RWPE1 (cell line): Measurements from ENCODE around the gene CRMP1.

Source experiments
- CTCF ChIA-PET: fragments of 350-600 bp; sonication (Branson Sonifier 250); formaldehyde crosslinking; extraction: SDS; loops from one replicate; lab custom pipeline; 2021; lab: Yijun Ruan, JAX
- POLR2A ChIA-PET: fragments of 400-600 bp; formaldehyde crosslinking; extraction: SDS; loops from one replicate; lab custom pipeline; 2020; ENCODE audit warnings: antibody characterized with exemption; ENCODE audit not compliant: low non-redundant PET; lab: Yijun Ruan, JAX
- DNase-seq: peaks from one replicate; pipeline ENCODE4 v3.0.0; 2012; ENCODE audit warnings: low spot score
- H3K27ac ChIP-seq: fragments of 450-650 bp; 2 replicates; pipeline ENCODE4 v1.5.1; 2017
- TF ChIP-seq, protein P1 (sequence below): fragments of 450-650 bp; conservative IDR thresholded peaks from 2 replicates; pipeline ENCODE4 v1.5.1; 2017; ENCODE audit warnings: low read depth, mild to moderate bottlenecking

CRMP1 gene

GRCh38 chr4:5916229-5916628 lies 23.3 kb upstream of the CRMP1 start:
- ChIA-PET CTCF (interaction anchor here (0.8 kb wide), 1 partner anchor 17 kb away, joined by 3 read pairs; no protein-coding TSS in a partner anchor), POLR2A (no interaction called here)
- no peak for DNase-seq
- TF ChIP-seq, protein P1, sequence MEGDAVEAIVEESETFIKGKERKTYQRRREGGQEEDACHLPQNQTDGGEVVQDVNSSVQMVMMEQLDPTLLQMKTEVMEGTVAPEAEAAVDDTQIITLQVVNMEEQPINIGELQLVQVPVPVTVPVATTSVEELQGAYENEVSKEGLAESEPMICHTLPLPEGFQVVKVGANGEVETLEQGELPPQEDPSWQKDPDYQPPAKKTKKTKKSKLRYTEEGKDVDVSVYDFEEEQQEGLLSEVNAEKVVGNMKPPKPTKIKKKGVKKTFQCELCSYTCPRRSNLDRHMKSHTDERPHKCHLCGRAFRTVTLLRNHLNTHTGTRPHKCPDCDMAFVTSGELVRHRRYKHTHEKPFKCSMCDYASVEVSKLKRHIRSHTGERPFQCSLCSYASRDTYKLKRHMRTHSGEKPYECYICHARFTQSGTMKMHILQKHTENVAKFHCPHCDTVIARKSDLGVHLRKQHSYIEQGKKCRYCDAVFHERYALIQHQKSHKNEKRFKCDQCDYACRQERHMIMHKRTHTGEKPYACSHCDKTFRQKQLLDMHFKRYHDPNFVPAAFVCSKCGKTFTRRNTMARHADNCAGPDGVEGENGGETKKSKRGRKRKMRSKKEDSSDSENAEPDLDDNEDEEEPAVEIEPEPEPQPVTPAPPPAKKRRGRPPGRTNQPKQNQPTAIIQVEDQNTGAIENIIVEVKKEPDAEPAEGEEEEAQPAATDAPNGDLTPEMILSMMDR: no peak
- H3K27ac ChIP-seq: no peak overlapping the region

DNA sequence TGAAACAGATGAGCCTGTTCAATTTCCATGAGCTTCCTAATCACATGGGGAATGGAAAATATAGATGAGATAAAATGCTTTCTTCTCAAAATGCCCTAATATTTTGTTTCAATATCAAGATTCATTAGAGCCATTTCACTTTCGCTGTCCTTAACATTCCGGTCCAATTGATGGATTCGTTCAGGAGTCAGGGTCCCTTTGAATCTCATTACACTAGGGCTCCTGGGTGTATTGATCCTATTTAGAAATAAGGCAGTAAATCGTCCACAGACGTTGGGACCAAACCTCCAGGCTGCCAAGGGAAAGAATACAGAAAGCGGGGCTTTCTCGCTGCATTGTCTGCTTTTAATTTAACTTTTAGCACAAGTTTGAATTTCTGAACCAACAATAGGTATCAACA lies 20.6 kb upstream of the CRMP1 start:
- no peak for DNase-seq
- TF ChIP-seq, protein P1: no peak
- POLR2A ChIA-PET: no interaction called here
- CTCF ChIA-PET: no interaction called here
- H3K27ac ChIP-seq: no peak overlapping the region

DNA sequence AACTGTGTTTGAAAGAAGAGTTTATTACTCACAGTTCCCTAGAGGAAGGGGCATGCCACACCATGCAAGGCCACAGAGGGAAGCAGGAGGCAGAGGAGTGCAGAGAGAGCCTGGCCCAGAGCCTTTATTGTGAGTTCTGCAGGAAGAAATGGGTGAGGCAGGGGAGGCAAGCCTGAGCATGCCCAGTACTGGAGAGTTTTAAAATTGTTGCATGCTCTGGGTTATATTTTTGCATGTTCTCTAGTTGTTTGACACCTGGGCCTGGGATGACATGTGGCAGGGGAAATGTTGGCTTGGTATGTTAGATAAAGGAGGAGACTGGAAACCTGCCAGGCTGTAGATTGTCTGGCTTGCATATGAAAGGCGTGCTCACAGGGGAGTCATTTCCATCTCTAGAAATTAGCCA lies 19.7 kb upstream of the CRMP1 start:
- CTCF ChIA-PET: interaction anchor here (0.7 kb wide), 1 partner anchor 16 kb away, joined by 3 read pairs; no protein-coding TSS in a partner anchor
- POLR2A ChIA-PET: no interaction called here
- DNase-seq: no peak
- H3K27ac ChIP-seq: no peak overlapping the region
- TF ChIP-seq, protein P1: no peak

- ChIA-PET CTCF (no interaction called here), POLR2A (no interaction called here)
- no peak overlapping the region for H3K27ac ChIP-seq
- TF ChIP-seq, protein P1: no peak
- no peak for DNase-seq
Measured at GRCh38 chr4:5908876-5909427, 16.1 kb upstream of the CRMP1 start.

DNA sequence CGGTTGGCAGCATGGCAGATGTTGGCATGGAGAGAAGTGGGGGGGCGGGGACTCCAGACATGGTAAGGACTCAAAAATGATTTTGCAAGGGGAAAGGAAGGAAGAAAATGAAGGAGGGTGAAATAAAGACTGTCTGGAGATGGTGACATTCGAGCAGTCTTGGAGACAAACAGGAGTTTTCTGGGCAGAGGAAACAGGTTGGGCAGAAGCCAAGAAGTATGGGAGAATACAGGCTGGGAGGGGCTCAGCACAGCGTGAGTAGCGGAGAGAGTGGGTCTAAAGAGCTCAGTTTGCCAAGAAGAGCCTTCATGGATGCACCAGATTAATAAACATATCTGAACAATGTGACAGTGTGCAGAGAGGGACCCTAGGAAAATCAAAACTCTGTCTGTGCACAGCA lies 13.3 kb upstream of the CRMP1 start:
- DNase-seq: no peak
- TF ChIP-seq, protein P1: no peak
- ChIA-PET POLR2A (no interaction called here), CTCF (no interaction called here)
- no peak overlapping the region for H3K27ac ChIP-seq

DNA sequence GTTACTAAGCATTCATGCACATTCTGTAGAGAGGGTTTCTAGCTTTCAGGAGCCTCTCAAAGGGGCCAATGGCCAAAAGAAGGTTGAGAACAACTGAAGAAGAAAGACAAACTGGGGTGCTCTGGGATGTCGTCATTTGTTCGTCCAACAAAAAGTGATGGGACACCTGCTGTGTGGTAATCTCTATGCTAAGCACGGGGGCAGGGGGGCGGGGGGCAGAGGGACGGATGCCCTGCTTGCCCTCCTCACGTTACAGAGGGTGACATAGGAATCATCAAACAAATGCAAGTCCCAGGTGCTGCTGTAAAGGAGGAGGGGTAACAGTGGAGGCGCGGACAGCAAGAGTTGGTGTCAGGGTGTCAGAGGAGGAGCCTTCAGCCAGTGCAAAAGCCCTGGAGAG lies 12.8 kb upstream of the CRMP1 start:
- POLR2A ChIA-PET: no interaction called here
- CTCF ChIA-PET: no interaction called here
- TF ChIP-seq, protein P1: no peak
- no peak overlapping the region for H3K27ac ChIP-seq
- no peak for DNase-seq

DNA sequence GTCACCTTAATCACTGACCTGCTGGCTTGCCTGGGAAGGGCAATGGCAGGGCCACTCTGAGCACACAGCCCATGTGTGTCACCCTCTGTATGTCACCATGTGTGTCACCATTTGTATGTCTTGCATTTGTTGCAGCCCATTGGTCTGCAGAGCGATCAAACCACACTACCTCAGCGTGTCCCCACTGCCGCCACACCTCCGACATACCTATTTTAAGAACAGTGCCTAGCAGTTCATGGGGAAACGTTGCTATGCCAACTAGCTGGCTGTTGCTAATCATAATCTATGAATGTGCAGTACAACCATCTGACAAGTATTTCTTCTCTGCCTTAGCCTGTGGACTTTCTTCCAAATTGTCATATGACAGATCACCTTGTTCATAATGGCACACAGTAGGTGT lies 8.0 kb upstream of the CRMP1 start:
- H3K27ac ChIP-seq: no peak overlapping the region
- POLR2A ChIA-PET: no interaction called here
- CTCF ChIA-PET: interaction anchor here (0.6 kb wide), 1 partner anchor 490 kb away, joined by 4 read pairs; no protein-coding TSS in a partner anchor
- DNase-seq: no peak
- TF ChIP-seq, protein P1: no peak
